Measurements from ENCODE around the gene NDFIP2.
"Not testable (repeated sequence)": the region's sequence is repeated elsewhere in the genome, so short reads cannot be mapped to it uniquely, and the experiment has no call there.

Gene NDFIP2

GRCh38 chr13:79534596-79534995 lies 53.6 kb downstream of the NDFIP2 start:
- no peak for DNase-seq (ENCODE audit: low read depth in 2 of 2)

GRCh38 chr13:79538757-79539156 lies 57.8 kb downstream of the NDFIP2 start:
- DNase-seq (ENCODE audit: low read depth in 2 of 2) = no peak

- DNase-seq (ENCODE audit: low read depth in 2 of 2) = no peak
Observed at GRCh38 chr13:79540504-79540903, 59.5 kb downstream of the NDFIP2 start.

GRCh38 chr13:79541426-79542049 lies 60.6 kb downstream of the NDFIP2 start:
- no peak for DNase-seq (ENCODE audit: low read depth in 2 of 2)

GRCh38 chr13:79543883-79544282 lies 62.9 kb downstream of the NDFIP2 start:
- no peak for DNase-seq (ENCODE audit: low read depth in 2 of 2)

GRCh38 chr13:79547211-79548195 lies 66.5 kb downstream of the NDFIP2 start:
- DNase-seq (ENCODE audit: low read depth in 2 of 2) = no peak

- no peak for DNase-seq (ENCODE audit: low read depth in 2 of 2)
Observed at GRCh38 chr13:79548902-79549301, 67.9 kb downstream of the NDFIP2 start.

- DNase-seq (ENCODE audit: low read depth in 2 of 2) = no peak
Observed at GRCh38 chr13:79549355-79550106, 68.6 kb downstream of the NDFIP2 start.

- DNase-seq (ENCODE audit: low read depth in 2 of 2) = no peak
Observed at GRCh38 chr13:79557666-79558065, 76.7 kb downstream of the NDFIP2 start.

- no peak for DNase-seq (ENCODE audit: low read depth in 2 of 2)
Observed at GRCh38 chr13:79560954-79561353, 80.0 kb downstream of the NDFIP2 start.

- DNase-seq (ENCODE audit: low read depth in 2 of 2) = no peak
Observed at GRCh38 chr13:79562557-79562956, 81.6 kb downstream of the NDFIP2 start.

- no peak for DNase-seq (ENCODE audit: low read depth in 2 of 2)
Observed at GRCh38 chr13:79566118-79566517, 85.2 kb downstream of the NDFIP2 start.

GRCh38 chr13:79571147-79571546 lies 90.2 kb downstream of the NDFIP2 start:
- DNase-seq (ENCODE audit: low read depth in 2 of 2) = no peak

GRCh38 chr13:79573892-79574291 lies 92.9 kb downstream of the NDFIP2 start:
- DNase-seq (ENCODE audit: low read depth in 2 of 2) = not testable (repeated sequence)

- no peak for DNase-seq (ENCODE audit: low read depth in 2 of 2)
Observed at GRCh38 chr13:79581870-79582315, 100.9 kb downstream of the NDFIP2 start.

GRCh38 chr13:79582896-79583295 lies 101.9 kb downstream of the NDFIP2 start:
- no peak for DNase-seq (ENCODE audit: low read depth in 2 of 2)

GRCh38 chr13:79585033-79585432 lies 104.1 kb downstream of the NDFIP2 start:
- no peak for DNase-seq (ENCODE audit: low read depth in 2 of 2)

- no peak for DNase-seq (ENCODE audit: low read depth in 2 of 2)
Observed at GRCh38 chr13:79589603-79590393, 108.8 kb downstream of the NDFIP2 start.

GRCh38 chr13:79590394-79590676 lies 109.4 kb downstream of the NDFIP2 start:
- no peak for DNase-seq (ENCODE audit: low read depth in 2 of 2)

GRCh38 chr13:79591493-79591892 lies 110.5 kb downstream of the NDFIP2 start:
- no peak for DNase-seq (ENCODE audit: low read depth in 2 of 2)

- DNase-seq (ENCODE audit: low read depth in 2 of 2) = no peak
Observed at GRCh38 chr13:79593121-79593520, 112.2 kb downstream of the NDFIP2 start.
